Smooth muscle cell (in vitro differentiated cells): Measurements from ENCODE around the gene SPAG7. TPM values are rescaled to one million over a fixed set of nuclear protein-coding genes. Genes with fewer than 3 reads are reported as not detected.
A peak's percentile ranks its signal among the peaks of the same experiment; 100 is the strongest.

Source experiments
- DNase-seq: peaks from one replicate; lab custom pipeline; 2025; ENCODE audit not compliant: unreplicated experiment; lab: John Stamatoyannopoulos, UW
- H2AFZ ChIP-seq: fragments of 200-600 bp; sonication (generic); 2 replicates; pipeline ENCODE4 v1.6.0; 2016; ENCODE audit warnings: antibody characterized with exemption, low read depth, mild to moderate bottlenecking
- H3F3A ChIP-seq: fragments of 200-600 bp; sonication (generic); 2 replicates; pipeline ENCODE4 v1.6.0; 2017; ENCODE audit warnings: antibody characterized with exemption, low read depth
- H3K27ac ChIP-seq: fragments of 200-600 bp; sonication (generic); 2 replicates; pipeline ENCODE4 v1.5.1; 2016; ENCODE audit warnings: low read depth, mild to moderate bottlenecking
- H3K27me3 ChIP-seq: fragments of 200-600 bp; sonication (generic); 2 replicates; pipeline ENCODE4 v1.6.1; 2016; ENCODE audit warnings: low read depth, mild to moderate bottlenecking
- H3K36me3 ChIP-seq: fragments of 200-600 bp; sonication (generic); 2 replicates; pipeline ENCODE4 v1.5.1; 2016; ENCODE audit warnings: low read depth
- H3K4me1 ChIP-seq: fragments of 200-600 bp; sonication (generic); 2 replicates; pipeline ENCODE4 v1.5.1; 2016; ENCODE audit warnings: low read depth
- H3K4me2 ChIP-seq: fragments of 200-600 bp; sonication (generic); 2 replicates; pipeline ENCODE4 v1.6.0; 2016; ENCODE audit warnings: mild to moderate bottlenecking
- H3K4me3 ChIP-seq: fragments of 200-600 bp; sonication (generic); 2 replicates; pipeline ENCODE4 v1.5.1; 2016; ENCODE audit warnings: mild to moderate bottlenecking
- H3K79me2 ChIP-seq: fragments of 200-600 bp; sonication (generic); 2 replicates; pipeline ENCODE4 v1.6.0; 2016; ENCODE audit warnings: low read depth, mild to moderate bottlenecking
- H3K9ac ChIP-seq: fragments of 200-600 bp; sonication (generic); 2 replicates; pipeline ENCODE4 v1.6.0; 2016; ENCODE audit warnings: low read depth
- H3K9me3 ChIP-seq: fragments of 200-600 bp; sonication (generic); replicated peaks from 2 replicates; pipeline ENCODE4 v1.5.1; 2016; ENCODE audit warnings: low read depth
- H4K20me1 ChIP-seq: fragments of 200-600 bp; sonication (generic); 2 replicates; pipeline ENCODE4 v1.6.0; 2016; ENCODE audit warnings: low read depth
- WGBS: methylation state at CpG from one replicate; pipeline ENCODE4 v1.1.7; 2016; ENCODE audit warnings: low lambda C conversion rate; 5-methylcytosine and 5-hydroxymethylcytosine counted together
- polyA plus RNA-seq: library from polyadenylated mRNA; unstranded; fragments of >200 nt; fragmentation: Nextera tagmentation; extraction: Ambion mirVana; gene quantifications from 2 replicates; pipeline ENCODE4 v1.2.1, GENCODE V29; 2016
- total RNA-seq: library from RNA; depleted of rRNA; stranded (reverse); fragments of >200 nt; gene quantifications from 2 replicates; pipeline ENCODE4 v1.2.3, GENCODE V29; 2014
- TF ChIP-seq, protein P1 (sequence below): fragments of 200-600 bp; sonication (generic); IDR thresholded peaks from 2 replicates; pipeline ENCODE4 v1.5.1; 2017; ENCODE audit warnings: borderline replicate concordance, mild to moderate bottlenecking, antibody characterized with exemption; ENCODE audit not compliant: insufficient read depth, poor library complexity, severe bottlenecking

SPAG7 gene
- total and polyA plus RNA-seq, 2 experiments from 2014 or later: 70.7 to 192 TPM

DNA sequence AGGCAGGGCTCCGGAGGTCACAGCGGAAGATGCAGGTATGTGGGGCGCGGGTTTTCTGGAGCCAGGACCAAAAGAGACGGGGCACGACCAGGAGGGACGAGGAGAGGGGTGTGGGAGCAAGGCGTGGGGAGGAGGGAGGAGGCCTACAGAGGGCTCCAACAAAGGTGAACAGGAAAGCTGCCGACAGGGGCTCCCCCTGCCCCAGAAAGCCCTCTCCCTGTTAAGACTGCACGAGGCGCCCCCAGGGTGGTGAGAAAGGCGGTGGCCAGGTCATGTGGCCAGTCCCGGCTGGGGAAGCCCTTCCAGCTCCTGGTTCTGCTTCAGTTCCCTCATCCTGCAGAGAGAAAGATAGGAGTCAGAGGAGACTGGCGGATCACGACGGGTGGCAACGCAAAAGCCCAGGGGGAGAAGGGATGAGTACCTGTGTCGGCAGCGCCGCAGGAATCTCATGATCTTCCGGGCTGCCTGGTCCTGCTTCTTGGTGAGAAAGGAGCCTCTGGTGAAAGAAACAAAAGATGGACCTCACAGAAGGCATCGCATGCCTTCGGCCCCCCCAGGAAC is 949 bp upstream of the SPAG7 start:
- no peak overlapping the region for H2AFZ ChIP-seq
- H3K4me2 ChIP-seq: peak overlapping the region; percentile 85
- peaks cover 47% of the 10 kb centered on the region for H3K79me2 ChIP-seq
- H3F3A ChIP-seq: peaks cover 11% of the 10 kb centered on the region
- H3K27ac ChIP-seq: peak overlapping the region; percentile 95
- H3K36me3 ChIP-seq: no peaks in the 10 kb centered on the region
- no peaks in the 10 kb centered on the region for H3K9me3 ChIP-seq
- peaks cover 9% of the 10 kb centered on the region for H3K4me1 ChIP-seq
- peak overlapping the region; percentile 86 for H3K9ac ChIP-seq
- peak overlapping the region; percentile 60 for H3K4me3 ChIP-seq
- peak; percentile 50 for DNase-seq
- peaks cover 42% of the 10 kb centered on the region for H4K20me1 ChIP-seq
- under 1% methylated on average over 23 of the region's 23 CpGs for WGBS
- H3K27me3 ChIP-seq: no peaks in the 10 kb centered on the region
- TF ChIP-seq, protein P1, sequence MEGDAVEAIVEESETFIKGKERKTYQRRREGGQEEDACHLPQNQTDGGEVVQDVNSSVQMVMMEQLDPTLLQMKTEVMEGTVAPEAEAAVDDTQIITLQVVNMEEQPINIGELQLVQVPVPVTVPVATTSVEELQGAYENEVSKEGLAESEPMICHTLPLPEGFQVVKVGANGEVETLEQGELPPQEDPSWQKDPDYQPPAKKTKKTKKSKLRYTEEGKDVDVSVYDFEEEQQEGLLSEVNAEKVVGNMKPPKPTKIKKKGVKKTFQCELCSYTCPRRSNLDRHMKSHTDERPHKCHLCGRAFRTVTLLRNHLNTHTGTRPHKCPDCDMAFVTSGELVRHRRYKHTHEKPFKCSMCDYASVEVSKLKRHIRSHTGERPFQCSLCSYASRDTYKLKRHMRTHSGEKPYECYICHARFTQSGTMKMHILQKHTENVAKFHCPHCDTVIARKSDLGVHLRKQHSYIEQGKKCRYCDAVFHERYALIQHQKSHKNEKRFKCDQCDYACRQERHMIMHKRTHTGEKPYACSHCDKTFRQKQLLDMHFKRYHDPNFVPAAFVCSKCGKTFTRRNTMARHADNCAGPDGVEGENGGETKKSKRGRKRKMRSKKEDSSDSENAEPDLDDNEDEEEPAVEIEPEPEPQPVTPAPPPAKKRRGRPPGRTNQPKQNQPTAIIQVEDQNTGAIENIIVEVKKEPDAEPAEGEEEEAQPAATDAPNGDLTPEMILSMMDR: no peak

GRCh38 chr17:4966844-4967538 is 626 bp downstream of the SPAG7 start:
- Histone ChIP-seq H3K4me3 (peak overlapping the region; percentile 60), H3K27me3 (no peaks in the 10 kb centered on the region), H3K36me3 (no peaks in the 10 kb centered on the region), H2AFZ (no peak overlapping the region), H3K27ac (peak overlapping the region; percentile 95), H3K4me2 (peak overlapping the region; percentile 97), H3K9ac (peak overlapping the region; percentile 86), H3F3A (peaks cover 11% of the 10 kb centered on the region), H3K4me1 (peaks cover 9% of the 10 kb centered on the region), H4K20me1 (peaks cover 26% of the 10 kb centered on the region), H3K9me3 (no peaks in the 10 kb centered on the region), H3K79me2 (peaks cover 46% of the 10 kb centered on the region)
- TF ChIP-seq, protein P1: no peak
- peak; percentile 85 for DNase-seq
- WGBS: 1% methylated on average over 42 of the region's 42 CpGs

DNA sequence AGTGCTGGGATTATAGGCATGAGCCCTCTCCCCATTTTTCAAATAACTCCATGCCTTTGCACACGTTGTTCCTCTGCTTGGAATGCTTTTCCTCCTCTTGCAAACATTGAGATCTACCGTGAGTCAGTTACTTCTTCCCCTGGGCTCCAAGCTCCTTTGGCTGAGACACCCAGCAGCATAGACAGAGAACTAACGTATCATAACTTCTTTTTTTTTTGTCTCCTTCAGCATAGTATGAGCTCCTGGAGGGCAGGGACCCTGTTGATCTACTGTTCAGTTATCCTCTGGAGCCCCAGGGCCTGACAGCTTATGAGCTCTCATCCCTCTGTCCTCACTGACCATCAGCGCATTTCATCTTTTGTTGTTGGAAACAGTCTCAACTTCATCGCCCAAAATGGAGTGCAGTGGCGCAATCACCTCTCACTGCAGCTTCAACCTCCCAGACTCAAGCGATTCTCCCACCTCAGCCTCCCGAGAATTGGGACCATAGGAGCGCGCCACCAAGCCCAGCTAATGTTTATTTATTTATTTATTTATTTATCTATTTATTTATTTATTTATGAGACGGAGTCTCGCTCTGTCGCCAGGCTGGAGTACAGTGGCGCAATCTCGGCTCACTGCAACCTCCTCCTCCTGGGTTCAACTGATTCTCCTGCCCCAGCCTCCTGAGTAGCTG is 2.2 kb downstream of the SPAG7 start:
- Histone ChIP-seq H2AFZ (no peak overlapping the region), H3K36me3 (no peaks in the 10 kb centered on the region), H3K27ac (peak overlapping the region; percentile 94), H3K27me3 (no peaks in the 10 kb centered on the region), H3K9me3 (no peaks in the 10 kb centered on the region), H3K4me1 (peaks cover 9% of the 10 kb centered on the region), H3K9ac (no peak overlapping the region), H3K79me2 (peaks cover 33% of the 10 kb centered on the region), H4K20me1 (peaks cover 12% of the 10 kb centered on the region), H3K4me3 (no peak overlapping the region), H3F3A (peaks cover 11% of the 10 kb centered on the region), H3K4me2 (peak overlapping the region; percentile 97)
- 98% methylated on average over 15 of the region's 15 CpGs for WGBS
- DNase-seq: no peak
- TF ChIP-seq, protein P1: no peak
